ENCODE data around the gene LARP4.

DNA sequence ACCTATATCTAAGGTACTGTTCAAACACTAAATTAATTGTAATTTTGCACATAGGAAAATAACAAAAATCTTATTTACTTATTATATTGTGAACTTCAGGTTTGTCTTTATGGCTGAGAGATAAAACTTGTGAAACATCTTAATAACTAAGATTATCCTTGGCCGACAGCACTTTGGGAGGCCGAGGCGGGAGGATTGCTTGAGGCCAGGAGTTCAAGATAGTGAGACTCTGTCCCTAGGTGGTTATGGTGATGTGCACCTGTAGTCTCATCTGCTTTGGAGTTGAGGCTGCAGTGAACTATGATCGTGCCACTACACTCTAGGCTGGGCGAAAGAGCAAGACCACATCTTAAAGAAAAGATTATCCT is 126.7 kb downstream of the LARP4 start:
- TF ChIP-seq, protein P1, sequence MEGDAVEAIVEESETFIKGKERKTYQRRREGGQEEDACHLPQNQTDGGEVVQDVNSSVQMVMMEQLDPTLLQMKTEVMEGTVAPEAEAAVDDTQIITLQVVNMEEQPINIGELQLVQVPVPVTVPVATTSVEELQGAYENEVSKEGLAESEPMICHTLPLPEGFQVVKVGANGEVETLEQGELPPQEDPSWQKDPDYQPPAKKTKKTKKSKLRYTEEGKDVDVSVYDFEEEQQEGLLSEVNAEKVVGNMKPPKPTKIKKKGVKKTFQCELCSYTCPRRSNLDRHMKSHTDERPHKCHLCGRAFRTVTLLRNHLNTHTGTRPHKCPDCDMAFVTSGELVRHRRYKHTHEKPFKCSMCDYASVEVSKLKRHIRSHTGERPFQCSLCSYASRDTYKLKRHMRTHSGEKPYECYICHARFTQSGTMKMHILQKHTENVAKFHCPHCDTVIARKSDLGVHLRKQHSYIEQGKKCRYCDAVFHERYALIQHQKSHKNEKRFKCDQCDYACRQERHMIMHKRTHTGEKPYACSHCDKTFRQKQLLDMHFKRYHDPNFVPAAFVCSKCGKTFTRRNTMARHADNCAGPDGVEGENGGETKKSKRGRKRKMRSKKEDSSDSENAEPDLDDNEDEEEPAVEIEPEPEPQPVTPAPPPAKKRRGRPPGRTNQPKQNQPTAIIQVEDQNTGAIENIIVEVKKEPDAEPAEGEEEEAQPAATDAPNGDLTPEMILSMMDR (IDR thresholded peaks at IDR 0.05; ENCODE audit: low read depth, low read length): no peak
- TF ChIP-seq EZH2phosphoT487 (IDR thresholded peaks at IDR 0.05; ENCODE audit: low read depth): no peak
